Embryonic facial prominence (tissue), 1 donor: ENCODE data around the gene UPK2.
"Not testable (repeated sequence)": the region's sequence is repeated elsewhere in the genome, so short reads cannot be mapped to it uniquely, and the experiment has no call there.

Experiments
- DNase-seq: peaks from one replicate; pipeline ENCODE4 v3.0.0-alpha.2; 2016; ENCODE audit errors: extremely low spot score

Gene UPK2

GRCh38 chr11:118988280-118988679 is 32.2 kb downstream of the UPK2 start:
- no peak for DNase-seq

GRCh38 chr11:118991486-118992038 is 35.5 kb downstream of the UPK2 start:
- not testable (repeated sequence) for DNase-seq

- DNase-seq = no peak
These were observed 41.0 kb downstream of the UPK2 start for GRCh38 chr11:118996926-118997626.

GRCh38 chr11:118997627-118998387 is 41.7 kb downstream of the UPK2 start, which contains the start of gene CENATAC:
TSS of gene CENATAC (plus strand) at chr11:118998138. CDS start at chr11:118998198, 60 bp downstream.
- DNase-seq = peak; percentile 68

- DNase-seq = no peak
These were observed 42.3 kb downstream of the UPK2 start for GRCh38 chr11:118998388-118998717.

- DNase-seq = no peak
These were observed 42.7 kb downstream of the UPK2 start for GRCh38 chr11:118998822-118999221.

- no peak for DNase-seq
These were observed 44.8 kb downstream of the UPK2 start for GRCh38 chr11:119000906-119001305.

GRCh38 chr11:119006656-119007055 is 50.6 kb downstream of the UPK2 start:
- DNase-seq = no peak
